SK-N-SH (cell line): Measurements from ENCODE around the gene ACAD10.

Experiments used
- EZH2phosphoT487 ChIP-seq: fragments of 200-600 bp; sonication (generic); IDR thresholded peaks from 2 replicates; pipeline ENCODE4 v1.6.1; 2017; ENCODE audit warnings: low read depth, mixed run types, mild to moderate bottlenecking, antibody characterized with exemption, moderate library complexity, borderline replicate concordance
- REST ChIP-seq: IDR thresholded peaks from 2 replicates; pipeline ENCODE4 v1.6.1; 2012; ENCODE audit warnings: mild to moderate bottlenecking, low read depth, low read length, moderate library complexity

GRCh38 chr12:111761099-111761498 is 75.2 kb downstream of the ACAD10 start:
- TF ChIP-seq EZH2phosphoT487 (no peak), REST (no peak)
